ENCODE results near the gene DEF6.
A peak's percentile ranks its signal among the peaks of the same experiment; 100 is the strongest.

Gene DEF6

GRCh38 chr6:35343092-35343834 is 45.6 kb downstream of the DEF6 start:
- peak overlapping the region; percentile 89 for H3K4me3 Mint-ChIP-seq
- no peak for DNase-seq (ENCODE audit: low spot score in 2 of 2)
- H3K36me3 Mint-ChIP-seq: peaks cover 22% of the 10 kb centered on the region
- H3K4me1 Mint-ChIP-seq: peaks cover 42% of the 10 kb centered on the region
- ATAC-seq: no peak
- H3K9me3 Mint-ChIP-seq: no peaks in the 10 kb centered on the region
- peak overlapping the region; percentile 90 for H3K27ac Mint-ChIP-seq

DNA sequence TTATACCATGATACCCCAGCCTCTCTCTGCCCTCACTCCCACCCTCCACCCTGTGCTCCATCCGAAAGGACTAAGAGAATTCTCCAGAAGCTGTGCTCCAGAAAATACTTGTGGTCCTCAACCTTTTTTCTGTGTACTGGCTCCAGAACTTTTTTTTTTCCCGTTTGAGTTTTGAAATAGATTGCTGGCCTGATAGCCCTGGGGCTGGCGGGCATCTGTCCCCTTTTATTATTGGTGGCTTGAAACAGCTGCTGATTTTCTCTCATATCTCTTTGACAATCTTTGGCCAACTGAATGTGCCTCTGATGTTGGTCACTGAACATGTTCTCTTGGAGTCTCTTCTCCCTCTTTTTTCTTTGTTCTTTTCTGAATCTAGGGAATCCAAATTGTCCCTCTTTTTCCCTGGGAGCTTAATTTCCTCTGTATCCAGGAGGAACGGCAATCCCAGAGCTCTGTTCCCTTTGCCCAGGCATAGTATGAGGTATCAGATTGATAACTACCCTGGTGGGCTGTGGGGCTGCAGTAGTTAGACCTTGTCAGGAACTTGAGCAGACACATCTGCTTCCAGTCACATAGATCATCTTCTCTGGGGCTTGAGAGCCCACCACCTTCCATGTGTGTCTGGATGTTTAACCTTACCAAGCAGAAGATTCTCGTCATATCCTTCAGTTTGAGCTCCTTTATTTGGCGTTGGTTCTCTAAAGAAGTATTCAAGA is 46.4 kb downstream of the DEF6 start:
- Mint-ChIP-seq H3K27ac (peak overlapping the region; percentile 90), H3K9me3 (no peaks in the 10 kb centered on the region), H3K4me1 (peaks cover 48% of the 10 kb centered on the region), H3K36me3 (peaks cover 29% of the 10 kb centered on the region), H3K4me3 (peak overlapping the region; percentile 89)
- ATAC-seq (no peak), DNase-seq (ENCODE audit: low spot score in 2 of 2) (no peak)

GRCh38 chr6:35351422-35351821 is 53.8 kb downstream of the DEF6 start:
- ATAC-seq: no peak
- H3K9me3 Mint-ChIP-seq: no peaks in the 10 kb centered on the region
- no peak overlapping the region for H3K4me3 Mint-ChIP-seq
- H3K4me1 Mint-ChIP-seq: peaks cover 31% of the 10 kb centered on the region
- no peak for DNase-seq (ENCODE audit: low spot score in 2 of 2)
- peak overlapping the region; percentile 45 for H3K27ac Mint-ChIP-seq
- peaks cover 89% of the 10 kb centered on the region for H3K36me3 Mint-ChIP-seq

- H3K4me3 Mint-ChIP-seq: no peak overlapping the region
- H3K4me1 Mint-ChIP-seq: peaks cover 31% of the 10 kb centered on the region
- H3K36me3 Mint-ChIP-seq: peaks cover 100% of the 10 kb centered on the region
- ATAC-seq: no peak
- no peaks in the 10 kb centered on the region for H3K9me3 Mint-ChIP-seq
- no peak for DNase-seq (ENCODE audit: low spot score in 2 of 2)
- peak overlapping the region; percentile 8 for H3K27ac Mint-ChIP-seq
Observed at GRCh38 chr6:35352735-35353134, 55.1 kb downstream of the DEF6 start.

GRCh38 chr6:35354361-35355135 is 56.9 kb downstream of the DEF6 start:
- H3K4me3 Mint-ChIP-seq: no peak overlapping the region
- no peak overlapping the region for H3K27ac Mint-ChIP-seq
- no peaks in the 10 kb centered on the region for H3K9me3 Mint-ChIP-seq
- peaks cover 87% of the 10 kb centered on the region for H3K36me3 Mint-ChIP-seq
- ATAC-seq (no peak), DNase-seq (ENCODE audit: low spot score in 2 of 2) (no peak)
- peaks cover 24% of the 10 kb centered on the region for H3K4me1 Mint-ChIP-seq

DNA sequence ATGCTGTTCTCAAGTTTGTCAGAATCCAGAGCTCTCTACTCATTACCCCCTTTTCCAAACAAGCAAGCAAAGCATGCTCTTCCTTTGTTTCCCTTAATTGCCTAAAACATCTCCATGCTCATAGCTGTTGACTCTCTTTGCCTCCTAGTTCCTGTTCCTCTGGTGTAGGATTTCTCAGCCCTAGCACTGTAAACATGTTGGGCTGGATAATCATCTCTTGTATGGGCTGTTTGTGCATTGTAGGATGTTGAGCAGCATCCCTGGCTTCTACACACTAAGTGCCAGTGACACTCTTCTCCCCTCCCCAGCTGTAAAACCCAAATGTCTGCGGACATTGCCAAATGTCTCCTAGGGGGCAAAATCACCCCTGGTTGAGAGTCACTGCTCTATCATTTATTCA is 58.8 kb downstream of the DEF6 start:
- ATAC-seq: no peak

DNA sequence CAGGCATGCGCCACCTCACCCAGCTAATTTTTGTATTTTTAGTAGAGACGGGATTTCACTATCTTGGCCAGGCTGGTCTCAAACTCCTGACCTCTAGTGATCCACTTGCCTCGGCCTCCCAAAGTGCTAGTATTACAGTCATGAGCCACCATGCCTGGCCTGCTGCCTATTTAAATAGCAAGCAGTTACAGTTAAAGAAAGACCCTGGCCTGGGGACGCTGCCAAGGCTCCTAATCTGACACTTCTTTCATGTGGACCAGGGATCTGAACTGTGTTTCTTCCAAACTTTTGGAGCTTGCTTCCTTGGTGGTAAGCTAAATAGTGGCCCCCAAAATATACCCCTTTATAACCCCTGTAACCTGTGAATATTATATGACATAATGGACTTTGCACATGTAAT is 60.1 kb downstream of the DEF6 start:
- ATAC-seq (no peak), DNase-seq (ENCODE audit: low spot score in 2 of 2) (no peak)
- Mint-ChIP-seq H3K27ac (peak overlapping the region; percentile 17), H3K36me3 (peaks cover 56% of the 10 kb centered on the region), H3K4me3 (no peak overlapping the region), H3K9me3 (no peaks in the 10 kb centered on the region), H3K4me1 (peaks cover 38% of the 10 kb centered on the region)

More for the DNA sequence above, 58.8 kb downstream of the DEF6 start:
- H3K4me1 Mint-ChIP-seq: peaks cover 32% of the 10 kb centered on the region
- no peaks in the 10 kb centered on the region for H3K9me3 Mint-ChIP-seq
- H3K27ac Mint-ChIP-seq: no peak overlapping the region
- DNase-seq (ENCODE audit: low spot score in 2 of 2): no peak
- no peak overlapping the region for H3K4me3 Mint-ChIP-seq
- H3K36me3 Mint-ChIP-seq: peaks cover 68% of the 10 kb centered on the region

DNA sequence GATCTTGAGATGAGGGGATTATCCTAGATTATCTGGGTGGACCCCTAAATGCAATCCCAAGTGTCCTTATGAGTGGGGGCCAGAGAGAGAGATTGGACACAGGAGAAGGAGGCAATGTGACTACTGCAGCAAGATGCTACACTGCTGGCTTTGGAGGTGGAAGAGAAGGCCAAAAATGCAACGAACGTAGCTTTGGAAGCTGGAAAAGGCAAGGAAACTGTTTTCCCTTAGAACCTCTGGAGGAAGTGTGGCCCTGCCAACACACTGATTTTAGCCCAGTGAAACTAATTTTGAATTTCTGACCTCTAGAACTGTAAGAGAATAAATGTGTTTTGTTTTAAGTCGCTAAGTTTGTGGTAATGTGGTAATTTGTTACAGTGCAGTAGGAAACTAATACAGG is 60.5 kb downstream of the DEF6 start:
- DNase-seq (ENCODE audit: low spot score in 2 of 2) (no peak), ATAC-seq (no peak)
- H3K4me3 Mint-ChIP-seq: no peak overlapping the region
- H3K36me3 Mint-ChIP-seq: peaks cover 52% of the 10 kb centered on the region
- H3K9me3 Mint-ChIP-seq: no peaks in the 10 kb centered on the region
- H3K4me1 Mint-ChIP-seq: peaks cover 42% of the 10 kb centered on the region
- H3K27ac Mint-ChIP-seq: peak overlapping the region; percentile 17

DNA sequence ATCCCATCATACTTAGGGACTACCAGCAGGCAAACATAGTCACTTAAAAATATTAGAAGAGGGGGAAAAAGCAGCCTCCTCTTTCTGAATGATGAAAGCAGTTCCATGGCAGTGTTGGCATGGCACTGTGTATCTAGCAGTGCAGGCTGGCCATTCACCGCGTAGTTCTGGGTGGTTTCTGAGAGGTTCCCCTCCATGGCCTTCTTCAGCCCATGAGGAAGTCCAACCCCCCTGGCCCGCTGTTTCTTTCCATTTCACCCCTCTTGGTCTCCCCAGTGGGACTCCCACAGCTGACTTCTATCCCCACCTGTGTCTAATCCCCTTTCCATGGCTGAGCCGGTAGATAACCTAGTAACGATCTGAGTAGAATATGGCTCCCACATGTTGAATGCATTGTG is 61.7 kb downstream of the DEF6 start:
- H3K36me3 Mint-ChIP-seq: peaks cover 39% of the 10 kb centered on the region
- ATAC-seq (no peak), DNase-seq (ENCODE audit: low spot score in 2 of 2) (no peak)
- no peaks in the 10 kb centered on the region for H3K9me3 Mint-ChIP-seq
- peaks cover 48% of the 10 kb centered on the region for H3K4me1 Mint-ChIP-seq
- H3K27ac Mint-ChIP-seq: no peak overlapping the region
- no peak overlapping the region for H3K4me3 Mint-ChIP-seq

- Mint-ChIP-seq H3K36me3 (peaks cover 34% of the 10 kb centered on the region), H3K9me3 (no peaks in the 10 kb centered on the region), H3K27ac (no peak overlapping the region), H3K4me3 (no peak overlapping the region), H3K4me1 (peaks cover 48% of the 10 kb centered on the region)
- no peak for DNase-seq (ENCODE audit: low spot score in 2 of 2)
- no peak for ATAC-seq
Observed at GRCh38 chr6:35359744-35360348, 62.2 kb downstream of the DEF6 start.

- Mint-ChIP-seq H3K4me1 (peaks cover 49% of the 10 kb centered on the region), H3K4me3 (no peak overlapping the region), H3K36me3 (peaks cover 27% of the 10 kb centered on the region), H3K27ac (peak overlapping the region; percentile 67), H3K9me3 (no peaks in the 10 kb centered on the region)
- DNase-seq (ENCODE audit: low spot score in 2 of 2): no peak
- no peak for ATAC-seq
Observed at GRCh38 chr6:35360349-35361138, 62.9 kb downstream of the DEF6 start.

- no peak overlapping the region for H3K4me3 Mint-ChIP-seq
- peaks cover 52% of the 10 kb centered on the region for H3K4me1 Mint-ChIP-seq
- peaks cover 10% of the 10 kb centered on the region for H3K36me3 Mint-ChIP-seq
- DNase-seq (ENCODE audit: low spot score in 2 of 2) (no peak), ATAC-seq (no peak)
- H3K27ac Mint-ChIP-seq: peak overlapping the region; percentile 44
- no peaks in the 10 kb centered on the region for H3K9me3 Mint-ChIP-seq
Observed at GRCh38 chr6:35362200-35362599, 64.6 kb downstream of the DEF6 start.

DNA sequence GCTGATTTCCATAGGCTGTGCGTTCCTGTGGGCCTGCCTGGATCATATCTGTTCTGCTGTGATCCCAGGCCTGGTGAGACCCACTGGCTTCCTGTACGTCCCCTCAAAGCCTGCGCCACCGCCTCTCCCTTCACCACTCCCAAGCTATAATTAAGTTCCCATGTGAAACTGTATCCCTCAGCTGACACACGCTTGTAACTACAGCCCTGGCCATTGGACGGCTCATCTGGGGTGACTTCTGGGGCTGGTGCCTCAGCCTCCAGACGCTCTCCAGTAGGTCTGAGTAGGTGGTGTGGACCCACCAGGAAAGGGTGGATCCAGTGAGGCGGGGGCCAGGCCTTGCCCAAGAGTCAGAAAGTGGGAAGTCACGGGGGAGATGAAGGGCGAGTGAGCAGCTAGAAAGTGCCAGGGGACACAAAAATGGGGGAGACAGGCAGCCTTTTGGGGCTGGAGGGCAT is 65.7 kb downstream of the DEF6 start:
- H3K9me3 Mint-ChIP-seq: no peaks in the 10 kb centered on the region
- H3K4me1 Mint-ChIP-seq: peaks cover 60% of the 10 kb centered on the region
- no peak for ATAC-seq
- peak overlapping the region; percentile 44 for H3K27ac Mint-ChIP-seq
- H3K4me3 Mint-ChIP-seq: no peak overlapping the region
- DNase-seq (ENCODE audit: low spot score in 2 of 2): no peak
- H3K36me3 Mint-ChIP-seq: no peaks in the 10 kb centered on the region

- peak overlapping the region; percentile 8 for H3K27ac Mint-ChIP-seq
- no peak for ATAC-seq
Observed at GRCh38 chr6:35365594-35366203, 68.1 kb downstream of the DEF6 start.

More at GRCh38 chr6:35365594-35366203, 68.1 kb downstream of the DEF6 start:
- Mint-ChIP-seq H3K36me3 (no peaks in the 10 kb centered on the region), H3K4me1 (peaks cover 70% of the 10 kb centered on the region), H3K4me3 (no peak overlapping the region), H3K9me3 (no peaks in the 10 kb centered on the region)
- DNase-seq (ENCODE audit: low spot score in 2 of 2): no peak

Measured in stimulated activated effector memory CD8-positive, alpha-beta T cell treated with anti-CD3 and anti-CD28 coated beads, Interleukin-12 subunit alpha, Interleukin-12 subunit beta, amount 100 ng/mL, for 72 hours (primary cell).